OCI-LY1 (cell line): ENCODE data around the gene SOX2.

Experiments
- CTCF ChIP-seq: fragments of 200-600 bp; sonication (generic), shearing (Covaris generic); IDR thresholded peaks from 2 replicates; pipeline ENCODE4 v1.5.1; 2017; ENCODE audit warnings: mild to moderate bottlenecking, antibody characterized with exemption, low read length, moderate library complexity, mixed read lengths
- EZH2 ChIP-seq: fragments of 200-600 bp; sonication (generic), shearing (Covaris generic); IDR thresholded peaks from 2 replicates; pipeline ENCODE4 v1.8.0; 2017; ENCODE audit warnings: borderline replicate concordance, mixed run types, mild to moderate bottlenecking, antibody characterized with exemption, low read length, moderate library complexity, mixed read lengths

GRCh38 chr3:181718369-181718768 is 6.6 kb downstream of the SOX2 start:
- TF ChIP-seq CTCF (no peak), EZH2 (no peak)
